ENCODE results near the gene RAC3. TPM values are rescaled to one million over a fixed set of nuclear protein-coding genes. Genes with fewer than 3 reads are reported as not detected.

The RAC3 gene
- total RNA-seq, 1 experiment from 2014 or later: 120 TPM

GRCh38 chr17:82083009-82083408 lies 51.5 kb downstream of the RAC3 start:
- no peak overlapping the region for H3K9ac ChIP-seq (ENCODE audit: low read length)
- H3K9me3 ChIP-seq (ENCODE audit: control insufficient read depth in 1 of 2, insufficient read depth in 1 of 2, low read depth in 1 of 2, low read length in 2 of 2): no peaks in the 10 kb centered on the region
- intact Hi-C loops (cut with micrococcal nuclease): no loop called here
- peaks cover 26% of the 10 kb centered on the region; the same call in 1 of the 2 replicates for H3K79me2 ChIP-seq (ENCODE audit: insufficient read depth, low read length)
- TF ChIP-seq EGR1 (IDR thresholded peaks at IDR 0.05; ENCODE audit: low read depth) (no peak), SRF (IDR thresholded peaks at IDR 0.05; ENCODE audit: low read depth) (no peak), POLR2AphosphoS5 (IDR thresholded peaks at IDR 0.05; ENCODE audit: low read depth, low read length) (no peak), JUND (IDR thresholded peaks at IDR 0.05) (no peak), SP1 (IDR thresholded peaks at IDR 0.05; ENCODE audit: low read depth) (no peak)
- H2AFZ ChIP-seq (ENCODE audit: low read depth, low read length, poor library complexity, severe bottlenecking): no peak overlapping the region
- no peak overlapping the region for H3K27ac ChIP-seq (ENCODE audit: low read depth, low read length)
- peaks cover 5% of the 10 kb centered on the region; the same call in 1 of the 2 replicates for H4K20me1 ChIP-seq (ENCODE audit: insufficient read depth)
- no peak overlapping the region for H3K4me2 ChIP-seq (ENCODE audit: low read length)
- no peak overlapping the region for H3K4me3 ChIP-seq (replicated peaks in 1 of 2; ENCODE audit: low read depth in 1 of 2, low read length in 2 of 2)
- POLR2A ChIA-PET: interaction anchor here (1.4 kb wide), 1 partner anchor 15 kb away, joined by 4 read pairs; the partner anchor contains the start of gene FASN
- no peaks in the 10 kb centered on the region for H3K4me1 ChIP-seq (ENCODE audit: control insufficient read depth in 1 of 2, insufficient read depth in 2 of 2, low read length in 2 of 2)
- no peak for ATAC-seq
- H3K36me3 ChIP-seq (ENCODE audit: control insufficient read depth in 1 of 2, insufficient read depth in 2 of 2, low read length in 2 of 2): peaks cover 72 to 88% of the 10 kb centered on the region in 2 experiments
- CTCF ChIA-PET: no interaction called here
- no peak for DNase-seq (ENCODE audit: low read depth, low spot score)
- RAD21 ChIA-PET (ENCODE audit: low non-redundant PET in 1 of 2, low total read pairs in 2 of 2, uncharacterized antibody in 2 of 2, unreplicated experiment in 2 of 2): no interaction called here
- BruUV-seq (replicated peaks): TSS peak; percentile 42
- H3K27me3 ChIP-seq (ENCODE audit: insufficient read depth, low read length): no peaks in the 10 kb centered on the region
- no peaks in the 10 kb centered on the region for H3K9me2 ChIP-seq (ENCODE audit: insufficient read depth)

Other genes with a start within 250 kb of the RAC3 start
- gene GCGR, start 227.5 kb upstream of the RAC3 start, total RNA-seq (2021; ENCODE audit: unreplicated experiment): not detected
- 59.2 TPM for gene MCRIP1, start 198.4 kb upstream of the RAC3 start, total RNA-seq (2021; ENCODE audit: unreplicated experiment)
- gene PPP1R27, start 196.6 kb upstream of the RAC3 start, total RNA-seq (2021; ENCODE audit: unreplicated experiment): not detected
- 1,043 TPM for gene P4HB, start 171.1 kb upstream of the RAC3 start, total RNA-seq (2021; ENCODE audit: unreplicated experiment)
- 554 TPM for gene ARHGDIA, start 160.3 kb upstream of the RAC3 start, total RNA-seq (2021; ENCODE audit: unreplicated experiment)
- gene ALYREF, start 140.1 kb upstream of the RAC3 start, total RNA-seq (2021; ENCODE audit: unreplicated experiment): 280 TPM
- gene ANAPC11, start 140.0 kb upstream of the RAC3 start, total RNA-seq (2021; ENCODE audit: unreplicated experiment): 208 TPM
- 1.2 TPM for gene NPB, start 129.4 kb upstream of the RAC3 start, total RNA-seq (2021; ENCODE audit: unreplicated experiment)
- 51.5 TPM for gene PCYT2, start 120.3 kb upstream of the RAC3 start, total RNA-seq (2021; ENCODE audit: unreplicated experiment)
- gene SIRT7, start 113.5 kb upstream of the RAC3 start, total RNA-seq (2021; ENCODE audit: unreplicated experiment): 62.6 TPM
- 46.8 TPM for gene MAFG, start 103.9 kb upstream of the RAC3 start, total RNA-seq (2021; ENCODE audit: unreplicated experiment)
- gene PYCR1, start 94.4 kb upstream of the RAC3 start, total RNA-seq (2021; ENCODE audit: unreplicated experiment): 396 TPM
- gene MYADML2, start 84.4 kb upstream of the RAC3 start, total RNA-seq (2021; ENCODE audit: unreplicated experiment): not detected
- gene NOTUM, start 70.5 kb upstream of the RAC3 start, total RNA-seq (2021; ENCODE audit: unreplicated experiment): 12.5 TPM
- gene ASPSCR1, start 54.0 kb upstream of the RAC3 start, total RNA-seq (2021; ENCODE audit: unreplicated experiment): 51.0 TPM
- 184 TPM for gene CENPX, start 8.8 kb upstream of the RAC3 start, total RNA-seq (2021; ENCODE audit: unreplicated experiment)
- 40.1 TPM for gene LRRC45, start 8.4 kb upstream of the RAC3 start, total RNA-seq (2021; ENCODE audit: unreplicated experiment)
- gene DCXR, start 6.0 kb downstream of the RAC3 start, total RNA-seq (2021; ENCODE audit: unreplicated experiment): 306 TPM
- gene RFNG, start 20.1 kb downstream of the RAC3 start, total RNA-seq (2021; ENCODE audit: unreplicated experiment): 52.0 TPM
- gene GPS1, start 20.2 kb downstream of the RAC3 start, total RNA-seq (2021; ENCODE audit: unreplicated experiment): 205 TPM
- 176 TPM for gene DUS1L, start 34.1 kb downstream of the RAC3 start, total RNA-seq (2021; ENCODE audit: unreplicated experiment)
- gene FASN, start 66.6 kb downstream of the RAC3 start, total RNA-seq (2021; ENCODE audit: unreplicated experiment): 754 TPM
- gene CCDC57, start 181.2 kb downstream of the RAC3 start, total RNA-seq (2021; ENCODE audit: unreplicated experiment): 143 TPM
- 445 TPM for gene SLC16A3, start 197.4 kb downstream of the RAC3 start, total RNA-seq (2021; ENCODE audit: unreplicated experiment)
- 176 TPM for gene CSNK1D, start 242.0 kb downstream of the RAC3 start, total RNA-seq (2021; ENCODE audit: unreplicated experiment)